Upper lobe of right lung (tissue), 1 donor: Measurements from ENCODE around the gene AKAP1. TPM values are rescaled to one million over a fixed set of nuclear protein-coding genes. Genes with fewer than 3 reads are reported as not detected.

ENCODE experiments used
- ATAC-seq: fragments of 200-7000 bp; cut with Tn5 transposase; one replicate; pipeline ENCODE4 v1.9.1; 2020; ENCODE audit warnings: mild to moderate bottlenecking, moderate library complexity
- DNase-seq: peaks from one replicate; pipeline ENCODE4 v3.0.0-alpha.2; 2020
- H3K27ac ChIP-seq: fragments of 200-600 bp; one replicate; pipeline ENCODE4 v1.8.0; 2022
- H3K27me3 ChIP-seq: fragments of 200-600 bp; one replicate; pipeline ENCODE4 v1.8.0; 2022; ENCODE audit warnings: mild to moderate bottlenecking
- H3K36me3 ChIP-seq: fragments of 200-600 bp; one replicate; pipeline ENCODE4 v1.8.0; 2022
- H3K4me1 ChIP-seq: fragments of 200-600 bp; one replicate; pipeline ENCODE4 v1.8.0; 2022
- H3K4me3 ChIP-seq: fragments of 200-600 bp; one replicate; pipeline ENCODE4 v1.8.0; 2022; ENCODE audit warnings: mild to moderate bottlenecking
- H3K9me3 ChIP-seq: fragments of 200-600 bp; one replicate; pipeline ENCODE4 v1.8.0; 2022
- intact Hi-C: fragments of 100-400 bp; cut with DNase I; formaldehyde crosslinking; loops from one replicate; pipeline ENCODE4 v1.11.0; 2022
- long read RNA-seq: library from polyadenylated mRNA; unstranded; transcript quantifications from one replicate; pipeline ENCODE4 v2.0.0, GENCODE V29; 2021
- total RNA-seq: library from RNA; stranded (reverse); fragmentation: NEBNext Ultra II Directional; extraction: Animal tissue kit (Norgen Biotek cat#: 25700); gene quantifications from one replicate; pipeline ENCODE4 v1.2.1, GENCODE V29; 2021
- TF ChIP-seq, protein P1 (sequence below): fragments of 200-600 bp; IDR thresholded peaks from one replicate; pipeline ENCODE4 v1.8.0; 2022; ENCODE audit warnings: antibody characterized with exemption
- donor health status: DM: no; HTN: yes; CAD: no; lungs with severe emphysema.

The AKAP1 gene
- total RNA-seq = 59.9 TPM
- long read RNA-seq, transcript AKAP1-202 (11 exons, 3,970 nt) = major isoform, 105 of 151 reads
- long read RNA-seq, partial matches to known transcripts = 28 of 151 reads
- long read RNA-seq, other reads (novel, unspliced or antisense) = 17 of 151 reads

- Histone ChIP-seq H3K27ac (peak within 1 kb of the TSS; percentile 98), H3K4me3 (peak within 1 kb of the TSS; percentile 89), H3K36me3 (no peaks in the 10 kb centered on the region), H3K4me1 (peaks cover 11% of the 10 kb centered on the region), H3K9me3 (no peaks in the 10 kb centered on the region), H3K27me3 (no peaks in the 10 kb centered on the region)
- ATAC-seq (peak; percentile 98), DNase-seq (peak; percentile 99)
- TF ChIP-seq, protein P1, sequence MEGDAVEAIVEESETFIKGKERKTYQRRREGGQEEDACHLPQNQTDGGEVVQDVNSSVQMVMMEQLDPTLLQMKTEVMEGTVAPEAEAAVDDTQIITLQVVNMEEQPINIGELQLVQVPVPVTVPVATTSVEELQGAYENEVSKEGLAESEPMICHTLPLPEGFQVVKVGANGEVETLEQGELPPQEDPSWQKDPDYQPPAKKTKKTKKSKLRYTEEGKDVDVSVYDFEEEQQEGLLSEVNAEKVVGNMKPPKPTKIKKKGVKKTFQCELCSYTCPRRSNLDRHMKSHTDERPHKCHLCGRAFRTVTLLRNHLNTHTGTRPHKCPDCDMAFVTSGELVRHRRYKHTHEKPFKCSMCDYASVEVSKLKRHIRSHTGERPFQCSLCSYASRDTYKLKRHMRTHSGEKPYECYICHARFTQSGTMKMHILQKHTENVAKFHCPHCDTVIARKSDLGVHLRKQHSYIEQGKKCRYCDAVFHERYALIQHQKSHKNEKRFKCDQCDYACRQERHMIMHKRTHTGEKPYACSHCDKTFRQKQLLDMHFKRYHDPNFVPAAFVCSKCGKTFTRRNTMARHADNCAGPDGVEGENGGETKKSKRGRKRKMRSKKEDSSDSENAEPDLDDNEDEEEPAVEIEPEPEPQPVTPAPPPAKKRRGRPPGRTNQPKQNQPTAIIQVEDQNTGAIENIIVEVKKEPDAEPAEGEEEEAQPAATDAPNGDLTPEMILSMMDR = peak; percentile 12
- intact Hi-C loops = no loop called here
Measured at GRCh38 chr17:57084802-57085447, at the start of gene AKAP1. AKAP1 (plus strand) TSS chr17:57085246; CDS start chr17:57105465, 20,219 bp downstream.

GRCh38 chr17:57035971-57036481 lies 49.0 kb upstream of the AKAP1 start:
- DNase-seq (no peak), ATAC-seq (peak; percentile 67)
- Histone ChIP-seq H3K36me3 (no peaks in the 10 kb centered on the region), H3K27me3 (no peaks in the 10 kb centered on the region), H3K27ac (peak overlapping the region; percentile 70), H3K4me1 (peaks cover 5% of the 10 kb centered on the region), H3K9me3 (no peaks in the 10 kb centered on the region), H3K4me3 (no peak overlapping the region)
- intact Hi-C loops = no loop called here
- TF ChIP-seq, protein P1 = no peak

- no peaks in the 10 kb centered on the region for H3K9me3 ChIP-seq
- TF ChIP-seq, protein P1 = no peak
- no peak overlapping the region for H3K4me3 ChIP-seq
- no peaks in the 10 kb centered on the region for H3K36me3 ChIP-seq
- intact Hi-C loops = no loop called here
- no peak overlapping the region for H3K27ac ChIP-seq
- no peaks in the 10 kb centered on the region for H3K27me3 ChIP-seq
- ATAC-seq = no peak
- peaks cover 5% of the 10 kb centered on the region for H3K4me1 ChIP-seq
- DNase-seq = no peak
Measured at GRCh38 chr17:57037411-57037810, 47.6 kb upstream of the AKAP1 start.

DNA sequence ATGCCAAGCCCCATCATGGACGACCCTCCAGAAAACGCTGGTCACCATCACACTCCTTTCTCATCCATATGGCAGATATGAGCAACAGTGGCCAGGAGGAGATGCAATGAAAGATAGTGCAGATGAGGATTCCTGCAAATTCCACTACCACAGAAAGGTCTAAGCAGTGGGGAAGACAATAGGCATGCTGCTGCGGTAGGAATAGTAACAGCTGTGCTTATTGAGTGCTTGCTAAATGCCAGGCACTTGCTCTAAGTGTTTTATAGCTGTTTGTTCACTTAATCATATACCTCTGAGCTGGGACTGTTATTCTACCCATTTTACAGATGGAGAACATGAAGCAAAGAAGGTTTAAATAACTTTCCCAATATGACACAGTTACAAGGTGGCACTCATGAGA lies 46.6 kb upstream of the AKAP1 start:
- ATAC-seq (no peak), DNase-seq (no peak)
- Histone ChIP-seq H3K27me3 (no peaks in the 10 kb centered on the region), H3K4me3 (no peak overlapping the region), H3K4me1 (peaks cover 5% of the 10 kb centered on the region), H3K9me3 (no peaks in the 10 kb centered on the region), H3K27ac (no peak overlapping the region), H3K36me3 (no peaks in the 10 kb centered on the region)
- TF ChIP-seq, protein P1 = no peak
- intact Hi-C loops = no loop called here

DNA sequence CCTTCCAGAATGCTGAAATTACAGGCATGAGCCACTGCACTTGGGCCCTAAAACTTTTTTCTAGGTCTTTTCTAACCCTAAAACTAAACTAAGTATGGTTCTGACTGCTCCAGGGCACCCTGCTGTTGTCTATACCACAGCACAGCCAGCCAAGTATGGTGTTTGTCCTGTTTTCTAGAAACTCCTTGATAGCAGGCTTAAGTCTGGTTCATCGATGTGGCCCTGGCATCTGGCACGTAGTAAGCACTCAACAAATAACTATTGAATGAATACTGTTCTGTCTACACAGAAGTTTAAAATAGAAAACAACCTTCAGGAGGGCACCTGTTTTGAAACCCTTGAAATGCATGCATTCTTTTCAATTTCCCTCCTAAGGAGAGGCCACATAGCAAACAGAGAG lies 44.5 kb upstream of the AKAP1 start:
- Histone ChIP-seq H3K4me3 (no peak overlapping the region), H3K27me3 (peaks cover 8% of the 10 kb centered on the region), H3K4me1 (peaks cover 4% of the 10 kb centered on the region), H3K27ac (no peak overlapping the region), H3K9me3 (no peaks in the 10 kb centered on the region), H3K36me3 (no peaks in the 10 kb centered on the region)
- TF ChIP-seq, protein P1 = no peak
- intact Hi-C loops = loop anchor here (10.0 kb wide), 1 partner anchor 676 kb away; no protein-coding TSS in a partner anchor
- DNase-seq = no peak
- no peak for ATAC-seq
